Ovary (tissue), 9 donors: ENCODE measurements around the gene KRT73. TPM values are rescaled to one million over a fixed set of nuclear protein-coding genes. Genes with fewer than 3 reads are reported as not detected.

Source experiments
- DNase-seq, 5 donors: peaks; one replicate each; pipeline ENCODE4 v3.0.0-alpha.2; 2019 to 2020
- H3K27ac ChIP-seq, 2 donors: fragments of 200-600 bp; one replicate each; pipeline versions ENCODE4 v1.5.1 to v1.8.0; 2019 to 2022
- H3K27me3 ChIP-seq: fragments of 200-600 bp; one replicate; pipeline ENCODE4 v1.8.0; 2022
- H3K36me3 ChIP-seq: fragments of 200-600 bp; sonication (generic); one replicate; pipeline ENCODE4 v1.5.1; 2019
- H3K4me1 ChIP-seq: one replicate; pipeline ENCODE4 v1.8.1; 2013; ENCODE audit warnings: mild to moderate bottlenecking, moderate library complexity; ENCODE audit not compliant: insufficient read depth
- H3K4me3 ChIP-seq: fragments of 200-600 bp; sonication (generic); one replicate; pipeline ENCODE4 v1.5.1; 2017
- H3K9me3 ChIP-seq, 2 donors: fragments of 200-600 bp in 1 of 2; sonication (generic) in 1 of 2; one replicate each; pipeline versions ENCODE4 v1.5.1 to v1.8.1; 2013 to 2019; ENCODE audit warnings: mild to moderate bottlenecking in 1 of 2, moderate library complexity in 1 of 2
- EP300 ChIP-seq: sonication (generic); formaldehyde crosslinking; IDR thresholded peaks from one replicate; pipeline ENCODE4 v1.6.1; 2017; ENCODE audit warnings: antibody characterized with exemption
- POLR2A ChIP-seq: fragments of 450-650 bp; IDR thresholded peaks from one replicate; pipeline ENCODE4 v1.6.1; 2017; ENCODE audit warnings: antibody characterized with exemption, mild to moderate bottlenecking, moderate library complexity
- WGBS, 3 donors: extraction: QIAGEN DNeasy Blood & Tissue Kit in 1 of 3; methylation state at CpG; one replicate each; pipeline versions ENCODE4 v1.1.5 to v1.1.7; 2013 to 2017; 5-methylcytosine and 5-hydroxymethylcytosine counted together
- intact Hi-C, 4 donors: fragments of 100-400 bp; cut with DNase I; formaldehyde crosslinking; loops; one replicate each; pipeline versions ENCODE4 v1.11.0 to v1.15.1; 2022 to 2023
- polyA plus RNA-seq, 2 donors: library from polyadenylated mRNA; stranded (reverse); fragments of 200-250 nt in 1 of 2; fragments of 350-450 nt in 1 of 2; fragmentation: Illumina TruSeq in 1 of 2; extraction: RNeasy Lipid Tissue Mini Kit (QIAGEN cat#74804) in 1 of 2; gene quantifications; one replicate each; pipeline ENCODE4 v1.2.3, GENCODE V29; 2013 to 2014
- total RNA-seq, 7 donors: library from RNA; depleted of rRNA in 2 of 7; stranded (reverse); fragments of >200 nt in 2 of 7; fragmentation: NEBNext Ultra II Directional in 3 of 7; extraction: Animal tissue kit (Norgen Biotek cat#: 25700) in 3 of 7; gene quantifications; one replicate each; pipeline versions ENCODE4 v1.1.0 to v1.2.4, GENCODE V29; 2016 to 2023
- TF ChIP-seq, protein P1 (sequence below), 3 donors: fragments of 450-650 bp in 2 of 3; fragments of 200-600 bp in 1 of 3; IDR thresholded peaks; one replicate each; pipeline versions ENCODE4 v1.5.1 to v1.8.0; 2016 to 2022; ENCODE audit warnings: antibody characterized with exemption in 3 of 3, mild to moderate bottlenecking in 1 of 3
- donor health status: DM: no; HTN: no; CAD: no; lungs with moderate emphysema.
- donor health status: DM: no; HTN: no; CAD: no.
- donor health status: Bipolar disorder and iron deficiency.
- donor health status: DM: yes; HTN: yes; CAD: no.
- donor health status: DM: no; HTN: no; CAD: no.
- donor health status: DM: yes; HTN: yes; CAD: no.

KRT73 gene
- total and polyA plus RNA-seq, 9 donors = not detected

DNA sequence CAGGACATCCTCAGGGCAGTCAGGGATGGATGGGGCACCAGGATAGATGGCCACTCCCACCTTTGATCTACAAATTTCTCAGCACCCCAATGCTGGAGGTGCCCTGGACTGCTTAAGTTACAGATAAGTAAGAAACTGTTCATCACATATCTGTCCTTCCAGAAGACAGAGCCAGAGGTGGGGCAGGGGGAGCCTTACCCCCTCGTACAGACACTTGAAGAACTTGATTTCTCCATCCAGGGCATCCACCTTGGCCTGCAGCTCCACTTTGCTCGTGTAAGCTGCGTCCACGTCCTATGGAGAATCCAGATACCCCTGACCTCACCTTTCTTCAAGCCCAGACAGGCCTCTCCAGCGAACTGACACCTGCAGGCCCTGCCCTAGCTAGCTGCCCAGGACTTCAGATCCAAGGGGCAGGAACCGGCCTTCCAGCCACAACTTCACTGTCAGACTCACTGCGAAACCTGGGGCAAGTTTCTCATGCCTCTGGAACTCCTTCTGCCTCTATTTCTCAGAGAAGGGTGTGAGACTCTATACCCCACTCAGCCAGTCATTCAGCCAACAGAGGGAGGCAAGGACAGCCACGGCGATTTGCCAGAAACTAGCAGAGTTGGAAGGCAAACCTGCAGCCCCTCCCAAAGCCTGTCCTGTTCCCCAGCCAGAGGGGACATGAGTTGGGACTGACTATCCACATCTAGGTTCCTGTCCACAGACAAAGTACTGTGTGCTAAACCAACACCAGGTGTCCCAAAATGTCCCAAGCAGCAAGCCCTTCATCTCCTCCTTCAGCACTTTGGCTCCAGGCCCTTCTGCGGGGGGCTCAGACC lies 3.8 kb downstream of the KRT73 start:
- Histone ChIP-seq H3K4me1 (no peaks in the 10 kb centered on the region), H3K9me3 (no peaks in the 10 kb centered on the region), H3K27ac (no peak overlapping the region), H3K27me3 (no peaks in the 10 kb centered on the region), H3K36me3 (no peaks in the 10 kb centered on the region), H3K4me3 (no peak overlapping the region)
- intact Hi-C loops = no loop called here
- whole genome bisulfite sequencing, 3 donors = 76 to 84% (median 78%) methylated on average over 10 of the region's 10 CpGs
- DNase-seq = no peak
- TF ChIP-seq POLR2A = no peak
- no peak for TF ChIP-seq EP300
- TF ChIP-seq, protein P1, sequence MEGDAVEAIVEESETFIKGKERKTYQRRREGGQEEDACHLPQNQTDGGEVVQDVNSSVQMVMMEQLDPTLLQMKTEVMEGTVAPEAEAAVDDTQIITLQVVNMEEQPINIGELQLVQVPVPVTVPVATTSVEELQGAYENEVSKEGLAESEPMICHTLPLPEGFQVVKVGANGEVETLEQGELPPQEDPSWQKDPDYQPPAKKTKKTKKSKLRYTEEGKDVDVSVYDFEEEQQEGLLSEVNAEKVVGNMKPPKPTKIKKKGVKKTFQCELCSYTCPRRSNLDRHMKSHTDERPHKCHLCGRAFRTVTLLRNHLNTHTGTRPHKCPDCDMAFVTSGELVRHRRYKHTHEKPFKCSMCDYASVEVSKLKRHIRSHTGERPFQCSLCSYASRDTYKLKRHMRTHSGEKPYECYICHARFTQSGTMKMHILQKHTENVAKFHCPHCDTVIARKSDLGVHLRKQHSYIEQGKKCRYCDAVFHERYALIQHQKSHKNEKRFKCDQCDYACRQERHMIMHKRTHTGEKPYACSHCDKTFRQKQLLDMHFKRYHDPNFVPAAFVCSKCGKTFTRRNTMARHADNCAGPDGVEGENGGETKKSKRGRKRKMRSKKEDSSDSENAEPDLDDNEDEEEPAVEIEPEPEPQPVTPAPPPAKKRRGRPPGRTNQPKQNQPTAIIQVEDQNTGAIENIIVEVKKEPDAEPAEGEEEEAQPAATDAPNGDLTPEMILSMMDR (IDR thresholded peaks at IDR 0.05) = no peak

DNA sequence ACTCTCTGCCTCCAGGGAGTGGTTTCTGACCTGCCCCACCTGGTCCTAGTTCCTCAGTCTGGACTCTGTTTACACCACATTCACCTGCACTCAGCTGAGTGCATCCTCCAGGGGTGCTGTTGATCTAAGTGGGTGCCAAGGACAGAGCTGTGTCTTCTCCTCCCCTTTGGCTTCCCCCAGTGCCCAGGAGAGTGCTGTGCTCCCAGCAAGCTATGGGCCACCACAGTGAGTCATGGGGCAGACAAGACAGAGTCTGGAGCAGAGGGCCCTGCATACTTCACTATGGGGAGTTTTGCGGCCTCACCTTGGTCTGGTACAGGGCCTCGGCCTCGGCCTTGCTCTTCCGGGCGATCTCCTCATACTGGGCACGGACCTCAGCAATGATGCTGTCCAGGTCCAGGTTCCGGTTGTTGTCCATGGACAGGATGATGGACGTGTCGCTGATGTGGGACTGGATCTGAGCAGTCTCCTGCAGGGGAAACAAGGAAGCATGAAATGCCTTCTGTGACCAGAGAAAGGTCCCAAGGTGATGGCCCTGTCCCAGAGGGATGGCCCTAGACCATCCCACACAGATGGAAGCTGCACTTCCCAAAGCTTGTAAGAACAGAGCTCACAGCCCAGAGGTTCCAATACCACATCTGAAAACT lies 4.9 kb downstream of the KRT73 start:
- Histone ChIP-seq H3K36me3 (no peaks in the 10 kb centered on the region), H3K4me3 (no peak overlapping the region), H3K27ac (no peak overlapping the region), H3K9me3 (no peaks in the 10 kb centered on the region), H3K4me1 (no peaks in the 10 kb centered on the region), H3K27me3 (no peaks in the 10 kb centered on the region)
- TF ChIP-seq EP300 = no peak
- TF ChIP-seq POLR2A = no peak
- TF ChIP-seq, protein P1 (IDR thresholded peaks at IDR 0.05) = no peak
- 90 to 93% (median 92%) methylated on average over 9 of the region's 9 CpGs for WGBS, 3 donors
- no peak for DNase-seq
- intact Hi-C loops = no loop called here

DNA sequence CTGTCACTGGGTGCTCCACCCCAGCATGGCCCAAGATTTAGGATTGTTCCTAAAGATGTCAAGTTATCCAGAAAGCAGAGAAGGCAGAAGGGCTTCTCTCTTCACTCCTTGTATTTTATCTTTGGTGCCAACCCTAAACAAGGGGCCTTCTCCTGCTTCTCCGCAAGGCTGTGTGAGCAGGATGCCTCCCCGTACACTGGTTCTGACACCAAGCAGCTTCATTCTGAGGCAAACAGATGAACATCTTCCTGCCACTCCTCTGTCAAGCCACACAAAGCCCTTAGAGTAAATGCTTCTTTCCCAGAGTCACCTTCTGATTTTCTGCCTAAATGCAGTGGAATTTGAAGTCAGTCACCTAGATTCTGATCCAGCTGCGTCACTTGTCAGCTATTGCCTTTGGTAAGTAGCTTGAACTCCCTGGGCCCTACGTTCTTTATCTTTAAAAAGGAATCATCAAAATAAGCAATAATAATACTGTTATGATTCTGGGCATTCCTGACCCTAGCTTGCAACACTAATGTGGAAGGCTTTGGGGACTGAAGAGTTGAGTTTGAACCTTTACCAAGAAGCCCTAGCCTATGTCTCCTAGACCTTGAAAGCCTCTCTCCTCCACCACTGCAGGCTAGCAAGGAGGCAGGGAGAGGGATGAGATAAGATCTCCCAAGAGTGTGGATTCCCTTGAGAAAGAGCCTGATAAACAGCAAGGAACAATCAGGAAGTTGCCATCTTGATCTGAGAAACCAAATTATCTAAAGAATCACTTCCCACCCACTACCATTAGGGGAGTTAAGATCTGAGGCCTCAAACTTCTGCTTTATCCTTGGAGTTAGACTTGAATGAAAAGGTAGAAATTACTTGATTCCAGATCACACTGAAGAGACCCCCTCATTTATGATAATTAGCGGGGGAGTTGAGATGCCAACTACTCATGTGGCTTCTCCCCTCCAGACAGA lies 5.7 kb downstream of the KRT73 start:
- H3K27me3 ChIP-seq = no peaks in the 10 kb centered on the region
- no peak for DNase-seq

DNA sequence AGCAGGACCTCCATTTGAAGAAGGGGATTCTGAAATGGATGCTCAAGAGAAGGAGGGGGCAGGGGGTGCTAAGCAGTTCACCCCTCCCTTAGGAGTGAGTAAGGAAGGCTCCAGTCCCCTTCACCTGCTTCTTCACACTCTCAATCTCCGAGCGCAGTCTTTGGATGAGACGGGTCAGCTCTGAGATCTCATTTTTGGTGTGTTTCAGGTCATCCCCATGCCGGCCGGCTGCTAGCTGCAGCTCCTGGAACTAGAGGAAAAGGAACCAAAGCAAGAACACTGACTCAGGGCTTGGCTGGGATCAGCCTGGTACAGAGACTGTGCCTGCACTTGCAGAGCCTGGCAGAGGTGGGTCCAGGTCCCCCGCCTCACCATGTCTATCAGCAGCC lies 7.3 kb downstream of the KRT73 start:
- TF ChIP-seq EP300 = no peak
- TF ChIP-seq, protein P1 (IDR thresholded peaks at IDR 0.05) = no peak
- TF ChIP-seq POLR2A = no peak
- Histone ChIP-seq H3K27ac (no peak overlapping the region), H3K9me3 (no peaks in the 10 kb centered on the region), H3K27me3 (no peaks in the 10 kb centered on the region), H3K4me1 (no peaks in the 10 kb centered on the region), H3K4me3 (no peak overlapping the region), H3K36me3 (no peaks in the 10 kb centered on the region)
- intact Hi-C loops = no loop called here
- 79 to 82% (median 79%) methylated on average over 6 of the region's 6 CpGs for WGBS, 3 donors
- DNase-seq = no peak

More for the DNA sequence above, 5.7 kb downstream of the KRT73 start:
- no peaks in the 10 kb centered on the region for H3K36me3 ChIP-seq
- no peaks in the 10 kb centered on the region for H3K9me3 ChIP-seq
- intact Hi-C loops = no loop called here
- H3K27ac ChIP-seq = no peak overlapping the region
- TF ChIP-seq POLR2A (no peak), EP300 (no peak)
- TF ChIP-seq, protein P1 (IDR thresholded peaks at IDR 0.05) = no peak
- 70 to 80% (median 75%) methylated on average over 5 of the region's 5 CpGs for WGBS, 3 donors
- no peaks in the 10 kb centered on the region for H3K4me1 ChIP-seq
- no peak overlapping the region for H3K4me3 ChIP-seq
